GM20000 (cell line): Measurements from ENCODE around the gene ADCY3.

Experiments
- DNase-seq: peaks from one replicate; pipeline ENCODE4 v3.0.0; 2012; ENCODE audit warnings: low spot score
- CTCF ChIP-seq: IDR thresholded peaks from 2 replicates; pipeline ENCODE4 v1.5.1; 2012; ENCODE audit warnings: mild to moderate bottlenecking, control low read depth; ENCODE audit errors: extremely low read depth, missing control alignments

ADCY3 gene

GRCh38 chr2:24920098-24920808 lies at the start of gene ADCY3:
ADCY3 (minus strand) TSS chr2:24920237; CDS start chr2:24918987, 1,250 bp downstream.
- TF ChIP-seq CTCF, result no peak
- DNase-seq, result peak; percentile 94

GRCh38 chr2:24969784-24970183 lies 49.7 kb upstream of the ADCY3 start:
- DNase-seq, result no peak
- no peak for TF ChIP-seq CTCF

- TF ChIP-seq CTCF, result no peak
- no peak for DNase-seq
Observed at GRCh38 chr2:24961903-24962302, 41.9 kb upstream of the ADCY3 start.

- TF ChIP-seq CTCF, result no peak
- no peak for DNase-seq
Observed at GRCh38 chr2:24959761-24960160, 39.7 kb upstream of the ADCY3 start.

GRCh38 chr2:24958411-24958935 lies 38.4 kb upstream of the ADCY3 start:
- no peak for TF ChIP-seq CTCF
- DNase-seq, result no peak

GRCh38 chr2:24957976-24958375 lies 37.9 kb upstream of the ADCY3 start:
- TF ChIP-seq CTCF, result no peak
- DNase-seq, result no peak

- no peak for TF ChIP-seq CTCF
- no peak for DNase-seq
Observed at GRCh38 chr2:24957221-24957620, 37.2 kb upstream of the ADCY3 start.
